Measurements from ENCODE around the gene CHRNA1.

CHRNA1 gene

DNA sequence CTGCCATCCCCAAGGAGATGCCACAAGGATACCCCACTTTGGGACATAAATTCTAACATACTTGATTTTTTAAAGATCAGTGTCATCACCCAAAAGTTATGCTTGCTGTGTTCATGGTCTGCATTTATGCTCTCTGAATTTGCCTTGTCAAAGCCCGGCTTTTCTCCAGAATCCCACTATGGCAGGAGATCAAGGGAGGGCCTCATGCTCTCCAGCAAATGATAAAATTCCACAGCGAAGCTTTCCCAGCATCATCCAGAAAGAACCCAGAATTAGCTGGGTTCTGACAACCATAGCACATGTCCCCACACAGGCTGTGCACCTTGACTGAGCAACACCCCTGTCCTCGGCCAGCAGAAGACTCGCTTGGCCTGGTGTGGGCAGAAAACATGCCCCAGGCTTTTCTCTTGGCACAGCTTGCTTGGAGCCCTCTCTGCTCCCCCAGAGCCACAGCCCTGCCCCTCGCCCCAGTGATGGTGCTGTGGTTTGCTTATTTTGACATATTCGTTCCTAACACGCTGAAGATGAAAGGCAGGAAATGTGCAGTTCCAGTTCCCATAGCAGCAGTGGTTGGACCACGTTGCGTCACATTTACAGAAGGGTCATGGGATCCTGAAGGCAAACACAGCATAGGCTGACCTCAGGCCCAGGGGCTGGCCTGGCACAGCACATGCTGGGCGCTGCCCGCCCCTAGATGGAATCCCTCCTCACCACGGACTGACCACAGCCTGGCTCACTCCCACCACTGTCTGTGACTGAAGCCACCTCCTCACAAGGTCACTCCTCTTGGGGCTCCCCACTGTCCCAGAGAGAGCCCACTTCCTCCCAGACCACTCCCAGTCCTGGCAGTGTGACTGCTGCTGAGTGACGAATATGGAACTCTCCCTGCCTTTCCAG, 14.1 kb upstream of the CHRNA1 start:
- Histone ChIP-seq H3K4me2 (ENCODE audit: low read length) (no peak overlapping the region), H3K9me3 (ENCODE audit: control insufficient read depth, insufficient read depth, low read length) (no peaks in the 10 kb centered on the region), H3K36me3 (ENCODE audit: control insufficient read depth, low read length) (no peaks in the 10 kb centered on the region), H3K79me2 (ENCODE audit: control insufficient read depth, low read length) (no peaks in the 10 kb centered on the region), H3F3A (ENCODE audit: control insufficient read depth, insufficient read depth) (no peaks in the 10 kb centered on the region), H4K20me1 (ENCODE audit: control insufficient read depth, insufficient read depth, low read depth, low read length) (no peaks in the 10 kb centered on the region), H3K4me1 (ENCODE audit: control insufficient read depth, low read length) (peaks cover 3% of the 10 kb centered on the region), H3K9me2 (replicated peaks; ENCODE audit: control insufficient read depth, low read length) (no peaks in the 10 kb centered on the region), H3K27me3 (ENCODE audit: control insufficient read depth, low read length) (no peaks in the 10 kb centered on the region; the same call in 1 of the 2 replicates), H3K27ac (ENCODE audit: low read depth, low read length) (no peak overlapping the region), H3K4me3 (ENCODE audit: low read length) (no peak overlapping the region)
- TF ChIP-seq, protein P1, sequence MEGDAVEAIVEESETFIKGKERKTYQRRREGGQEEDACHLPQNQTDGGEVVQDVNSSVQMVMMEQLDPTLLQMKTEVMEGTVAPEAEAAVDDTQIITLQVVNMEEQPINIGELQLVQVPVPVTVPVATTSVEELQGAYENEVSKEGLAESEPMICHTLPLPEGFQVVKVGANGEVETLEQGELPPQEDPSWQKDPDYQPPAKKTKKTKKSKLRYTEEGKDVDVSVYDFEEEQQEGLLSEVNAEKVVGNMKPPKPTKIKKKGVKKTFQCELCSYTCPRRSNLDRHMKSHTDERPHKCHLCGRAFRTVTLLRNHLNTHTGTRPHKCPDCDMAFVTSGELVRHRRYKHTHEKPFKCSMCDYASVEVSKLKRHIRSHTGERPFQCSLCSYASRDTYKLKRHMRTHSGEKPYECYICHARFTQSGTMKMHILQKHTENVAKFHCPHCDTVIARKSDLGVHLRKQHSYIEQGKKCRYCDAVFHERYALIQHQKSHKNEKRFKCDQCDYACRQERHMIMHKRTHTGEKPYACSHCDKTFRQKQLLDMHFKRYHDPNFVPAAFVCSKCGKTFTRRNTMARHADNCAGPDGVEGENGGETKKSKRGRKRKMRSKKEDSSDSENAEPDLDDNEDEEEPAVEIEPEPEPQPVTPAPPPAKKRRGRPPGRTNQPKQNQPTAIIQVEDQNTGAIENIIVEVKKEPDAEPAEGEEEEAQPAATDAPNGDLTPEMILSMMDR (IDR thresholded peaks at IDR 0.05; ENCODE audit: low read depth, low read length, poor library complexity, severe bottlenecking) = no peak
- no peak for TF ChIP-seq EZH2phosphoT487 (IDR thresholded peaks at IDR 0.05; ENCODE audit: borderline replicate concordance, low read length)

- Histone ChIP-seq H3K9me3 (ENCODE audit: control insufficient read depth, insufficient read depth, low read length) (no peaks in the 10 kb centered on the region), H4K20me1 (ENCODE audit: control insufficient read depth, insufficient read depth, low read depth, low read length) (no peaks in the 10 kb centered on the region), H3K79me2 (ENCODE audit: control insufficient read depth, low read length) (no peaks in the 10 kb centered on the region), H3K4me2 (ENCODE audit: low read length) (no peak overlapping the region), H3K9me2 (replicated peaks; ENCODE audit: control insufficient read depth, low read length) (no peaks in the 10 kb centered on the region), H3K27me3 (ENCODE audit: control insufficient read depth, low read length) (no peaks in the 10 kb centered on the region; the same call in 1 of the 2 replicates), H3K27ac (ENCODE audit: low read depth, low read length) (no peak overlapping the region), H3K36me3 (ENCODE audit: control insufficient read depth, low read length) (no peaks in the 10 kb centered on the region), H3K4me1 (ENCODE audit: control insufficient read depth, low read length) (peaks cover 3% of the 10 kb centered on the region), H3F3A (ENCODE audit: control insufficient read depth, insufficient read depth) (no peaks in the 10 kb centered on the region), H3K4me3 (ENCODE audit: low read length) (no peak overlapping the region)
- no peak for TF ChIP-seq EZH2phosphoT487 (IDR thresholded peaks at IDR 0.05; ENCODE audit: borderline replicate concordance, low read length)
- TF ChIP-seq, protein P1 (IDR thresholded peaks at IDR 0.05; ENCODE audit: low read depth, low read length, poor library complexity, severe bottlenecking) = no peak
Observed at GRCh38 chr2:174777347-174778084, 13.2 kb upstream of the CHRNA1 start.

DNA sequence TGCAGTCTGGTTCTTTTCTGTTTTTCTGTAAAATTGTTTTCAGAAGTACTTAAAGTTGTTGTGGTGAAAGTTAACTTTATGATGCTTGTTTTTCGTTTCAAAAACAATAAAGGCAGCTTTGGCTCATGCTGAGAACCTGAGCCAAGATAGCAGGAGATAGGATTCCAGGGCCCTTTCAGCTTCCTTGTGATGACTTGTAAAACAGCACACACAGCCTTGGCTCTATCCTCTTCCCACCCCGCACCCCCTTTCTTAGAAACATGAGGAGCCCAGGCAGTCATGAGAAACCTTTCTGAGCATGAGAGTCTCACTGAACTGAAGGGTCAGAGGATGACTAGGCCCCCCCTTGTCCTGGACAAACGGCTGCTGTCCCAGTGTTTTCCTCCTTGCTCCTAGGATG, 12.4 kb upstream of the CHRNA1 start:
- H3F3A ChIP-seq (ENCODE audit: control insufficient read depth, insufficient read depth) = no peaks in the 10 kb centered on the region
- no peaks in the 10 kb centered on the region for H3K9me2 ChIP-seq (replicated peaks; ENCODE audit: control insufficient read depth, low read length)
- no peak overlapping the region for H3K27ac ChIP-seq (ENCODE audit: low read depth, low read length)
- no peaks in the 10 kb centered on the region for H3K36me3 ChIP-seq (ENCODE audit: control insufficient read depth, low read length)
- H3K9me3 ChIP-seq (ENCODE audit: control insufficient read depth, insufficient read depth, low read length) = no peaks in the 10 kb centered on the region
- no peaks in the 10 kb centered on the region for H3K79me2 ChIP-seq (ENCODE audit: control insufficient read depth, low read length)
- H4K20me1 ChIP-seq (ENCODE audit: control insufficient read depth, insufficient read depth, low read depth, low read length) = no peaks in the 10 kb centered on the region
- no peak overlapping the region for H3K4me3 ChIP-seq (ENCODE audit: low read length)
- H3K4me2 ChIP-seq (ENCODE audit: low read length) = no peak overlapping the region
- H3K4me1 ChIP-seq (ENCODE audit: control insufficient read depth, low read length) = peaks cover 3% of the 10 kb centered on the region
- no peak for TF ChIP-seq EZH2phosphoT487 (IDR thresholded peaks at IDR 0.05; ENCODE audit: borderline replicate concordance, low read length)
- TF ChIP-seq, protein P1 (IDR thresholded peaks at IDR 0.05; ENCODE audit: low read depth, low read length, poor library complexity, severe bottlenecking) = no peak
- no peaks in the 10 kb centered on the region; the same call in 1 of the 2 replicates for H3K27me3 ChIP-seq (ENCODE audit: control insufficient read depth, low read length)

All from DOHH2 (cell line).